NB4 (cell line): ENCODE measurements around the gene TSPAN32.

Source experiments
- MYC ChIP-seq: IDR thresholded peaks from 2 replicates; pipeline ENCODE4 v1.6.1; 2011; ENCODE audit warnings: low read depth, low read length
- POLR2A ChIP-seq: IDR thresholded peaks from 2 replicates; pipeline ENCODE4 v1.6.1; 2011; ENCODE audit warnings: mild to moderate bottlenecking; ENCODE audit not compliant: insufficient read length; ENCODE audit errors: extremely low read depth
- TF ChIP-seq, protein P1 (sequence below): IDR thresholded peaks from one replicate; pipeline ENCODE4 v1.5.1; 2012; ENCODE audit warnings: low read depth, low read length
- TF ChIP-seq, protein P2 (sequence below): IDR thresholded peaks from 2 replicates; pipeline ENCODE4 v1.6.1; 2011; ENCODE audit warnings: low read depth, low read length

DNA sequence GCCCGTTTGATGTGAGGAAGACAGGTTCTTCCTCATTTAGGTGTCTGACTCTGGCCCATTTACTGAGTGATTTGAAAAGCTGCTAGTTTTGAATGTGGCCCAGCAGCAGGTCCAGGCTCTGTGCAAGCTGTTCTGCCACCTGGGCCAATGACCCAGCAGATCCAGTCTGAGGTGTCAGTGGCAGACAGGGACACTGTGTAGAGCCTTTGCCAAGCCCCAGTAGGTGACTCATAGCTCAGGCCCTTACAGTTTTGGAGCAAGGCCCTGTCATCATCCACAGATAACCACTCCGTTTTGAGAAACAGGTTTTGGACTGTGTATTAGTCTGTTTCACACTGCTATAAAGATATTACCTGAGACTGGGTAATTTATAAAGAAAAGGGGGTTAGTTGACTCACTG lies 23.9 kb downstream of the TSPAN32 start:
- TF ChIP-seq, protein P1, sequence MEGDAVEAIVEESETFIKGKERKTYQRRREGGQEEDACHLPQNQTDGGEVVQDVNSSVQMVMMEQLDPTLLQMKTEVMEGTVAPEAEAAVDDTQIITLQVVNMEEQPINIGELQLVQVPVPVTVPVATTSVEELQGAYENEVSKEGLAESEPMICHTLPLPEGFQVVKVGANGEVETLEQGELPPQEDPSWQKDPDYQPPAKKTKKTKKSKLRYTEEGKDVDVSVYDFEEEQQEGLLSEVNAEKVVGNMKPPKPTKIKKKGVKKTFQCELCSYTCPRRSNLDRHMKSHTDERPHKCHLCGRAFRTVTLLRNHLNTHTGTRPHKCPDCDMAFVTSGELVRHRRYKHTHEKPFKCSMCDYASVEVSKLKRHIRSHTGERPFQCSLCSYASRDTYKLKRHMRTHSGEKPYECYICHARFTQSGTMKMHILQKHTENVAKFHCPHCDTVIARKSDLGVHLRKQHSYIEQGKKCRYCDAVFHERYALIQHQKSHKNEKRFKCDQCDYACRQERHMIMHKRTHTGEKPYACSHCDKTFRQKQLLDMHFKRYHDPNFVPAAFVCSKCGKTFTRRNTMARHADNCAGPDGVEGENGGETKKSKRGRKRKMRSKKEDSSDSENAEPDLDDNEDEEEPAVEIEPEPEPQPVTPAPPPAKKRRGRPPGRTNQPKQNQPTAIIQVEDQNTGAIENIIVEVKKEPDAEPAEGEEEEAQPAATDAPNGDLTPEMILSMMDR = no peak
- TF ChIP-seq POLR2A = no peak
- TF ChIP-seq, protein P2, sequence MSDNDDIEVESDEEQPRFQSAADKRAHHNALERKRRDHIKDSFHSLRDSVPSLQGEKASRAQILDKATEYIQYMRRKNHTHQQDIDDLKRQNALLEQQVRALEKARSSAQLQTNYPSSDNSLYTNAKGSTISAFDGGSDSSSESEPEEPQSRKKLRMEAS = no peak
- no peak for TF ChIP-seq MYC
